ENCODE measurements around the gene SLC25A23. TPM values are rescaled to one million over a fixed set of nuclear protein-coding genes. Genes with fewer than 3 reads are reported as not detected.

SLC25A23 gene
- total RNA-seq, 1 experiment from 2014 or later: 14.5 TPM

GRCh38 chr19:6480848-6481415 is 21.3 kb upstream of the SLC25A23 start:
- Mint-ChIP-seq H3K36me3 (ENCODE audit: insufficient read depth, unreplicated experiment) (no peaks in the 10 kb centered on the region), H3K4me1 (ENCODE audit: insufficient read depth, unreplicated experiment) (peaks cover 14% of the 10 kb centered on the region), H3K4me3 (ENCODE audit: unreplicated experiment) (no peak overlapping the region), H3K27ac (ENCODE audit: low read depth, unreplicated experiment) (no peak overlapping the region), H3K27me3 (ENCODE audit: insufficient read depth, unreplicated experiment) (no peaks in the 10 kb centered on the region), H3K9me3 (ENCODE audit: unreplicated experiment) (no peaks in the 10 kb centered on the region)
- no TSS peak for BruUV-seq (replicated peaks)
- ChIA-PET POLR2A (no interaction called here), CTCF (interaction anchor here (0.5 to 0.6 kb wide), 2 partner anchors 17 to 255 kb away, joined by 3 to 5 read pairs; no protein-coding TSS in a partner anchor)
- intact Hi-C loops (cut with micrococcal nuclease): no loop called here
- no peak for DNase-seq (ENCODE audit: unreplicated experiment)
- TF ChIP-seq, protein P1, sequence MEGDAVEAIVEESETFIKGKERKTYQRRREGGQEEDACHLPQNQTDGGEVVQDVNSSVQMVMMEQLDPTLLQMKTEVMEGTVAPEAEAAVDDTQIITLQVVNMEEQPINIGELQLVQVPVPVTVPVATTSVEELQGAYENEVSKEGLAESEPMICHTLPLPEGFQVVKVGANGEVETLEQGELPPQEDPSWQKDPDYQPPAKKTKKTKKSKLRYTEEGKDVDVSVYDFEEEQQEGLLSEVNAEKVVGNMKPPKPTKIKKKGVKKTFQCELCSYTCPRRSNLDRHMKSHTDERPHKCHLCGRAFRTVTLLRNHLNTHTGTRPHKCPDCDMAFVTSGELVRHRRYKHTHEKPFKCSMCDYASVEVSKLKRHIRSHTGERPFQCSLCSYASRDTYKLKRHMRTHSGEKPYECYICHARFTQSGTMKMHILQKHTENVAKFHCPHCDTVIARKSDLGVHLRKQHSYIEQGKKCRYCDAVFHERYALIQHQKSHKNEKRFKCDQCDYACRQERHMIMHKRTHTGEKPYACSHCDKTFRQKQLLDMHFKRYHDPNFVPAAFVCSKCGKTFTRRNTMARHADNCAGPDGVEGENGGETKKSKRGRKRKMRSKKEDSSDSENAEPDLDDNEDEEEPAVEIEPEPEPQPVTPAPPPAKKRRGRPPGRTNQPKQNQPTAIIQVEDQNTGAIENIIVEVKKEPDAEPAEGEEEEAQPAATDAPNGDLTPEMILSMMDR (IDR thresholded peaks at IDR 0.05; ENCODE audit: unreplicated experiment): no peak

DNA sequence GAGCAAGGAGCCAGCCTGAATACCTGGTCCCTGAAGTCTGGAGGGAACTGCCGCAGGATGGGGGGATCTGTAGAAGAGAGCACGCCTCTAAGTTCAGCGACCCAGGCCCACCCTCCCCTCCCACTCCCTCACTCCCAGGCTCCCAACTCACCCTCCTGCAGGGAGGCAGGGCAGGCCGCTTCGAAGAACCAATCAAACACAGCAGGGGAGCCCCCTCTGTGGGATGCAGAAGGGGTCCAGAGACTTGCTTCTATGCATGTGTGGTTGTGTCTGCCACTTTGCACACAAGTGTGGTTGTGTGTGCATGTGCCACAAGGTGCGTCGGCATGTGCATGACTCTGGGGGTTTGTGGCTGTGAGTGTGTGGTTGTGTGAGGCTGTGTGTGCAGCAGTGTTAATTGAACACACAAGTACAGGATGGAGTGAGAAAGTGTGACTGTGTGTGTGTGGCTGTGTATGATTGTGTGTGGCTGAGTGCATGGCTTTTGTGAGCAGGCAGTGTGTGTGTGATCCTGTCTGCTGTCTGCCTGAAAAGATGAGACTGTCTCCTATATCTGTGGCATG is 20.3 kb upstream of the SLC25A23 start:
- ChIA-PET CTCF (no interaction called here), POLR2A (no interaction called here)
- TF ChIP-seq, protein P1 (IDR thresholded peaks at IDR 0.05; ENCODE audit: unreplicated experiment): no peak
- no peaks in the 10 kb centered on the region for H3K27me3 Mint-ChIP-seq (ENCODE audit: insufficient read depth, unreplicated experiment)
- no peaks in the 10 kb centered on the region for H3K9me3 Mint-ChIP-seq (ENCODE audit: unreplicated experiment)
- H3K27ac Mint-ChIP-seq (ENCODE audit: low read depth, unreplicated experiment): no peak overlapping the region
- DNase-seq (ENCODE audit: unreplicated experiment): no peak
- peaks cover 5% of the 10 kb centered on the region for H3K36me3 Mint-ChIP-seq (ENCODE audit: insufficient read depth, unreplicated experiment)
- no peak overlapping the region for H3K4me3 Mint-ChIP-seq (ENCODE audit: unreplicated experiment)
- H3K4me1 Mint-ChIP-seq (ENCODE audit: insufficient read depth, unreplicated experiment): peaks cover 14% of the 10 kb centered on the region
- BruUV-seq (replicated peaks): no TSS peak
- intact Hi-C loops (cut with micrococcal nuclease): no loop called here

GRCh38 chr19:6478815-6479214 is 19.2 kb upstream of the SLC25A23 start:
- H3K27me3 Mint-ChIP-seq (ENCODE audit: insufficient read depth, unreplicated experiment): no peaks in the 10 kb centered on the region
- no peak overlapping the region for H3K27ac Mint-ChIP-seq (ENCODE audit: low read depth, unreplicated experiment)
- TF ChIP-seq, protein P1 (IDR thresholded peaks at IDR 0.05; ENCODE audit: unreplicated experiment): no peak
- intact Hi-C loops (cut with micrococcal nuclease): no loop called here
- BruUV-seq (replicated peaks): no TSS peak
- ChIA-PET CTCF (no interaction called here), POLR2A (no interaction called here)
- H3K36me3 Mint-ChIP-seq (ENCODE audit: insufficient read depth, unreplicated experiment): peaks cover 6% of the 10 kb centered on the region
- peaks cover 6% of the 10 kb centered on the region for H3K4me1 Mint-ChIP-seq (ENCODE audit: insufficient read depth, unreplicated experiment)
- no peaks in the 10 kb centered on the region for H3K9me3 Mint-ChIP-seq (ENCODE audit: unreplicated experiment)
- no peak overlapping the region for H3K4me3 Mint-ChIP-seq (ENCODE audit: unreplicated experiment)
- no peak for DNase-seq (ENCODE audit: unreplicated experiment)

GRCh38 chr19:6476896-6477431 is 17.4 kb upstream of the SLC25A23 start:
- POLR2A ChIA-PET: no interaction called here
- no peaks in the 10 kb centered on the region for H3K9me3 Mint-ChIP-seq (ENCODE audit: unreplicated experiment)

More at GRCh38 chr19:6476896-6477431, 17.4 kb upstream of the SLC25A23 start:
- no TSS peak for BruUV-seq (replicated peaks)
- intact Hi-C loops (cut with micrococcal nuclease): no loop called here
- TF ChIP-seq, protein P1 (IDR thresholded peaks at IDR 0.05; ENCODE audit: unreplicated experiment): no peak
- CTCF ChIA-PET: interaction anchor here (0.5 kb wide), 1 partner anchor 42 kb away, joined by 3 read pairs; no protein-coding TSS in a partner anchor
- no peaks in the 10 kb centered on the region for H3K27me3 Mint-ChIP-seq (ENCODE audit: insufficient read depth, unreplicated experiment)
- DNase-seq (ENCODE audit: unreplicated experiment): no peak
- H3K36me3 Mint-ChIP-seq (ENCODE audit: insufficient read depth, unreplicated experiment): peaks cover 6% of the 10 kb centered on the region
- no peak overlapping the region for H3K4me3 Mint-ChIP-seq (ENCODE audit: unreplicated experiment)
- H3K4me1 Mint-ChIP-seq (ENCODE audit: insufficient read depth, unreplicated experiment): no peaks in the 10 kb centered on the region
- H3K27ac Mint-ChIP-seq (ENCODE audit: low read depth, unreplicated experiment): no peak overlapping the region

Data from MCF 10A (cell line).